ENCODE results near the gene TDP1. TPM values are rescaled to one million over a fixed set of nuclear protein-coding genes. Genes with fewer than 3 reads are reported as not detected.

The TDP1 gene
- total RNA-seq, 1 experiment from 2014 or later: 42.9 TPM

DNA sequence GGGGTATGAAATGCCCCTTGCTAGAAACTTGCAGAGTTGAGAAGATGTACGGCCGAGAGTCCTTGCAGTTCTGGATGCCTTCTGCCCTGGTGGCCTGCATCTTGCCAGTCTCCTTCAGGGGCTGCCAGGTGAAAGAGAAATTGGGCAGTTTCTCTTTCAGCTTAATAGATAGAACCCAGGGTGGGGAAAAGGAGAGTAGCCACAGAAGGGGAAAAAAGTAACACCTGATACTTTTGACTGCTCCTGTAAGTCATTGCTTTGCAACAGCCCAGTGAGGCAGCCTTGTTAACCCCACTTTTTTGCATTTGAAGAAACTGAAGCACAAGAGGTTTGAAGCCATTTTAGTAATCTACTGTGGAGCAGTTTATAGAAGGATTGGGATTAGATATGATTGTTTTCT, 27.6 kb downstream of the TDP1 start:
- intact Hi-C loops (cut with micrococcal nuclease): no loop called here
- no TSS peak for BruUV-seq (replicated peaks)
- ATAC-seq (no peak), DNase-seq (no peak)
- H3K9me2 ChIP-seq (replicated peaks; ENCODE audit: low read length): no peaks in the 10 kb centered on the region
- no peaks in the 10 kb centered on the region for H3K9me3 ChIP-seq (ENCODE audit: low read length)
- no peak for TF ChIP-seq EZH2 (IDR thresholded peaks at IDR 0.05; ENCODE audit: low read length, unreplicated experiment)
- no peak overlapping the region for H3K4me3 ChIP-seq (ENCODE audit: low read length)
- H3K9ac ChIP-seq (ENCODE audit: low read length): no peak overlapping the region
- ChIA-PET POLR2A (ENCODE audit: unreplicated experiment) (no interaction called here), CTCF (no interaction called here)
- no peaks in the 10 kb centered on the region for H4K20me1 ChIP-seq (ENCODE audit: low read length)
- no peak overlapping the region for H3K27ac ChIP-seq (ENCODE audit: low read length)
- H3K4me2 ChIP-seq (ENCODE audit: low read length): no peak overlapping the region
- no peak overlapping the region for H2AFZ ChIP-seq (ENCODE audit: low read length)
- H3K27me3 ChIP-seq (ENCODE audit: low read length): no peaks in the 10 kb centered on the region
- H3K4me1 ChIP-seq (ENCODE audit: insufficient read depth, low read length): no peaks in the 10 kb centered on the region
- H3K36me3 ChIP-seq (ENCODE audit: low read depth, low read length): peaks cover 47% of the 10 kb centered on the region
- H3F3A ChIP-seq (ENCODE audit: low read length, unreplicated experiment): no peaks in the 10 kb centered on the region
- no peaks in the 10 kb centered on the region for H3K79me2 ChIP-seq (ENCODE audit: low read length)

DNA sequence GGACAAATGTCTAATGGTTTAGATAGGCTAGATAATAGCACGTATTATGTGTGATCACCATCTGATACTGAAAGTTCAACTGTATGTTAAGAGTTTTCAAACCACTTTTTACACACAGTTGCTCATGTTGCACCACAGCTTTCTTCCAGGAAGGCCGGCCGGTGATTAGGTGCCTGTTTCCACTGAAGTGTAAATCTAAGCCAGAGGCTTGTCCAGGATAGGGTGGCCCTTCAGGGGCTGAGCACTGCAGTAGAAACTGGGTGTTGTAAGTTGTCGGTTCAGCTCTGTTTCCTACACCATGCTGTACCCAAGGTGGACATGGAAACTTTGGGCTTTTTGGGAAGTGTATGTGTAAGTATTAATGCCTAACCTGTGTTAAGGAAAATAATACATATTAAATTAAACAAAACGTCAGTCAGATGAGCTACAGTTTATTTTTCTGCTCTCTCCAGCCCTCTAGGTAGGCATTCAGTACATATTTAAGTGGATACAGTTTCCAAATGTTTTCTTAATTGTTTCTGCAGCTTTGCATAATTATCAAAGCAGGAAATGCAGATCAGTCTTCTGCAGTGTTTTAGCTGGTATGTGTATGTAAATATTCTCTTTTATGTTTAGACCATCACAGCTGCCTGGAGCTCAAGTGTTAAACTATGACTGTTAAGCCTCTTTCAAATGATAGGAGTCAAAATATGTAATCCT, 30.9 kb downstream of the TDP1 start:
- no peaks in the 10 kb centered on the region for H3K9me3 ChIP-seq (ENCODE audit: low read length)
- H2AFZ ChIP-seq (ENCODE audit: low read length): no peak overlapping the region
- DNase-seq (no peak), ATAC-seq (no peak)
- peaks cover 47% of the 10 kb centered on the region for H3K36me3 ChIP-seq (ENCODE audit: low read depth, low read length)
- H3K4me2 ChIP-seq (ENCODE audit: low read length): no peak overlapping the region
- no peaks in the 10 kb centered on the region for H4K20me1 ChIP-seq (ENCODE audit: low read length)
- H3F3A ChIP-seq (ENCODE audit: low read length, unreplicated experiment): no peaks in the 10 kb centered on the region
- no TSS peak for BruUV-seq (replicated peaks)
- POLR2A ChIA-PET (ENCODE audit: unreplicated experiment): no interaction called here
- TF ChIP-seq EZH2phosphoT487 (IDR thresholded peaks at IDR 0.05; ENCODE audit: borderline replicate concordance, low read length) (no peak), EZH2 (IDR thresholded peaks at IDR 0.05; ENCODE audit: low read length, unreplicated experiment) (no peak)
- TF ChIP-seq, protein P1, sequence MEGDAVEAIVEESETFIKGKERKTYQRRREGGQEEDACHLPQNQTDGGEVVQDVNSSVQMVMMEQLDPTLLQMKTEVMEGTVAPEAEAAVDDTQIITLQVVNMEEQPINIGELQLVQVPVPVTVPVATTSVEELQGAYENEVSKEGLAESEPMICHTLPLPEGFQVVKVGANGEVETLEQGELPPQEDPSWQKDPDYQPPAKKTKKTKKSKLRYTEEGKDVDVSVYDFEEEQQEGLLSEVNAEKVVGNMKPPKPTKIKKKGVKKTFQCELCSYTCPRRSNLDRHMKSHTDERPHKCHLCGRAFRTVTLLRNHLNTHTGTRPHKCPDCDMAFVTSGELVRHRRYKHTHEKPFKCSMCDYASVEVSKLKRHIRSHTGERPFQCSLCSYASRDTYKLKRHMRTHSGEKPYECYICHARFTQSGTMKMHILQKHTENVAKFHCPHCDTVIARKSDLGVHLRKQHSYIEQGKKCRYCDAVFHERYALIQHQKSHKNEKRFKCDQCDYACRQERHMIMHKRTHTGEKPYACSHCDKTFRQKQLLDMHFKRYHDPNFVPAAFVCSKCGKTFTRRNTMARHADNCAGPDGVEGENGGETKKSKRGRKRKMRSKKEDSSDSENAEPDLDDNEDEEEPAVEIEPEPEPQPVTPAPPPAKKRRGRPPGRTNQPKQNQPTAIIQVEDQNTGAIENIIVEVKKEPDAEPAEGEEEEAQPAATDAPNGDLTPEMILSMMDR (conservative IDR thresholded peaks at IDR 0.05; ENCODE audit: low read depth, low read length): no peak
- H3K9ac ChIP-seq (ENCODE audit: low read length): no peak overlapping the region
- CTCF ChIA-PET: no interaction called here
- no peak overlapping the region for H3K27ac ChIP-seq (ENCODE audit: low read length)
- H3K79me2 ChIP-seq (ENCODE audit: low read length): no peaks in the 10 kb centered on the region
- H3K4me1 ChIP-seq (ENCODE audit: insufficient read depth, low read length): no peaks in the 10 kb centered on the region
- H3K27me3 ChIP-seq (ENCODE audit: low read length): no peaks in the 10 kb centered on the region
- intact Hi-C loops (cut with micrococcal nuclease): no loop called here
- H3K9me2 ChIP-seq (replicated peaks; ENCODE audit: low read length): no peaks in the 10 kb centered on the region
- H3K4me3 ChIP-seq (ENCODE audit: low read length): no peak overlapping the region

DNA sequence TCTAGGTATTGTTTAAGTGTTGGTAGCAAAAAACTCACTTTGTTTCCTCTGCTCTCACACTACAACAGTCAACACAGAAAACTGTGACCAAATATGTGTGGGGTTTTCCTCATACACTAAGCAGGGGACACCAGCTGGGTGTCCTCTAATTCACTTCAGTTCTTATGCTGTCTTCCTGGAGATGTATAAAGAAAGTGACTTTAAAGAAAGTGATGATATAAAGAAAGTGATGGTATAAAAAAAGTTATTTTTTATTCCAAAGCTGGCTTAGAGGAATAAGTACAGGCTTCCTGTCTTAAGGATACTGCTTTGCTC, 31.4 kb downstream of the TDP1 start:
- H3K4me3 ChIP-seq (ENCODE audit: low read length): no peak overlapping the region
- no peak overlapping the region for H3K27ac ChIP-seq (ENCODE audit: low read length)
- H4K20me1 ChIP-seq (ENCODE audit: low read length): no peaks in the 10 kb centered on the region
- H3K4me2 ChIP-seq (ENCODE audit: low read length): no peak overlapping the region
- no peaks in the 10 kb centered on the region for H3K27me3 ChIP-seq (ENCODE audit: low read length)
- H3F3A ChIP-seq (ENCODE audit: low read length, unreplicated experiment): no peaks in the 10 kb centered on the region
- ChIA-PET POLR2A (ENCODE audit: unreplicated experiment) (no interaction called here), CTCF (no interaction called here)
- H2AFZ ChIP-seq (ENCODE audit: low read length): no peak overlapping the region
- DNase-seq (no peak), ATAC-seq (no peak)
- H3K4me1 ChIP-seq (ENCODE audit: insufficient read depth, low read length): no peaks in the 10 kb centered on the region
- intact Hi-C loops (cut with micrococcal nuclease): no loop called here
- BruUV-seq (replicated peaks): no TSS peak
- no peaks in the 10 kb centered on the region for H3K79me2 ChIP-seq (ENCODE audit: low read length)
- no peak overlapping the region for H3K9ac ChIP-seq (ENCODE audit: low read length)
- H3K9me3 ChIP-seq (ENCODE audit: low read length): no peaks in the 10 kb centered on the region
- H3K9me2 ChIP-seq (replicated peaks; ENCODE audit: low read length): no peaks in the 10 kb centered on the region
- TF ChIP-seq EZH2 (IDR thresholded peaks at IDR 0.05; ENCODE audit: low read length, unreplicated experiment) (no peak), EZH2phosphoT487 (IDR thresholded peaks at IDR 0.05; ENCODE audit: borderline replicate concordance, low read length) (no peak)
- TF ChIP-seq, protein P1 (conservative IDR thresholded peaks at IDR 0.05; ENCODE audit: low read depth, low read length): no peak
- peaks cover 49% of the 10 kb centered on the region for H3K36me3 ChIP-seq (ENCODE audit: low read depth, low read length)

Measured in PC-3 (cell line).